ENCODE data around the gene TMEM106C.

- TF ChIP-seq CTCF (optimal IDR thresholded peaks at IDR 0.05 in 1 of 3, IDR thresholded peaks at IDR 0.05 in 1 of 3, conservative IDR thresholded peaks at IDR 0.05 in 1 of 3; ENCODE audit: extremely low read depth in 1 of 3, insufficient read depth in 2 of 3, low read length in 3 of 3) = no peak
- no peak for TF ChIP-seq EZH2 (IDR thresholded peaks at IDR 0.05; ENCODE audit: low read length)
Observed at GRCh38 chr12:48001505-48002413, 38.4 kb downstream of the TMEM106C start.

Measured in keratinocyte (primary cell).